A549 treated with Hydrocortisone at 1 μM for 4 hours (cell line): Measurements from ENCODE around the gene CALM3. TPM values are rescaled to one million over a fixed set of nuclear protein-coding genes. Genes with fewer than 3 reads are reported as not detected.

ENCODE experiments used
- total RNA-seq: library from RNA; stranded (reverse); fragments of 200-300 nt; extraction: Qiagen RNA extraction; gene quantifications from 5 replicates; pipeline ENCODE4 v1.2.3, GENCODE V29; 2022

Gene CALM3
- 218 to 251 TPM (median 238 TPM) in 5 replicates for total RNA-seq

GRCh38 chr19:46601318-46602224, at the start of gene CALM3:
Gene CALM3 (plus strand): TSS chr19:46601330. CDS start chr19:46601435, 105 bp downstream.

GRCh38 chr19:46624958-46625661, 24.0 kb downstream of the CALM3 start, which contains the start of gene PTGIR:
Gene PTGIR (minus strand): TSS chr19:46625089. CDS start chr19:46624225, 864 bp downstream.

GRCh38 chr19:46635920-46636761, 35.0 kb downstream of the CALM3 start, which contains the start of gene GNG8:
Gene GNG8 (minus strand): TSS chr19:46636202. CDS start chr19:46634682, 1,520 bp downstream.

Other genes starting within 250 kb of the CALM3 start
- gene CCDC8, start 187.8 kb upstream of the CALM3 start, total RNA-seq: not detected in 5 replicates
- not detected in 5 replicates for gene PNMA8C, start 172.4 kb upstream of the CALM3 start, total RNA-seq
- 8.5 to 11.6 TPM (median 9.4 TPM) in 5 replicates for gene PNMA8A, start 129.8 kb upstream of the CALM3 start, total RNA-seq
- not detected in 5 replicates for gene PNMA8B, start 105.5 kb upstream of the CALM3 start, total RNA-seq
- 0.05 to 0.12 TPM (median 0.12 TPM) in 3 of 5 replicates, not detected in the others for gene PTGIR, start 23.8 kb downstream of the CALM3 start, total RNA-seq
- not detected in 5 replicates for gene GNG8, start 34.9 kb downstream of the CALM3 start, total RNA-seq
- gene DACT3, start 59.9 kb downstream of the CALM3 start, total RNA-seq: 0.24 to 0.31 TPM (median 0.29 TPM) in 5 replicates
- gene PRKD2, start 115.8 kb downstream of the CALM3 start, total RNA-seq: 26.1 to 32.0 TPM (median 27.4 TPM) in 5 replicates
- gene FKRP, start 144.7 kb downstream of the CALM3 start, total RNA-seq: 17.2 to 23.4 TPM (median 19.0 TPM) in 5 replicates
- gene STRN4, start 145.1 kb downstream of the CALM3 start, total RNA-seq: 75.5 to 86.8 TPM (median 81.4 TPM) in 5 replicates
- gene SLC1A5, start 187.3 kb downstream of the CALM3 start, total RNA-seq: 207 to 235 TPM (median 217 TPM) in 5 replicates
- gene AP2S1, start 249.5 kb downstream of the CALM3 start, total RNA-seq: 214 to 313 TPM (median 301 TPM) in 5 replicates